ENCODE measurements around the gene SYT14.

- TF ChIP-seq FOSB (CRISPR knock-in tag; IDR thresholded peaks at IDR 0.05) (no peak), CTCF (IDR thresholded peaks at IDR 0.05) (no peak), USF2 (IDR thresholded peaks at IDR 0.05) (no peak), HDAC2 (IDR thresholded peaks at IDR 0.05) (no peak), CBX8 (IDR thresholded peaks at IDR 0.05) (no peak), REST (IDR thresholded peaks at IDR 0.05) (no peak), POLR2A (IDR thresholded peaks at IDR 0.05; ENCODE audit: low read length) (no peak), SMC3 (IDR thresholded peaks at IDR 0.05) (0 out of 3 replicates have a peak, but pooled peaks have one; percentile 11), EP300 (IDR thresholded peaks at IDR 0.05) (no peak), JUN (IDR thresholded peaks at IDR 0.05) (no peak), TP53 (CRISPR knock-in tag; IDR thresholded peaks at IDR 0.05) (no peak), CHD2 (IDR thresholded peaks at IDR 0.05; ENCODE audit: low read length, partially characterized antibody) (no peak)
These were observed 262.2 kb downstream of the SYT14 start for GRCh38 chr1:210200124-210200736.
